ENCODE measurements around the gene RTP4. TPM values are rescaled to one million over a fixed set of nuclear protein-coding genes. Genes with fewer than 3 reads are reported as not detected.

Gene RTP4
- total and polyA plus RNA-seq, 2 donors (not counting 1 experiment from before 2014, with no cell fraction given) = 1.0 to 3.5 TPM

DNA sequence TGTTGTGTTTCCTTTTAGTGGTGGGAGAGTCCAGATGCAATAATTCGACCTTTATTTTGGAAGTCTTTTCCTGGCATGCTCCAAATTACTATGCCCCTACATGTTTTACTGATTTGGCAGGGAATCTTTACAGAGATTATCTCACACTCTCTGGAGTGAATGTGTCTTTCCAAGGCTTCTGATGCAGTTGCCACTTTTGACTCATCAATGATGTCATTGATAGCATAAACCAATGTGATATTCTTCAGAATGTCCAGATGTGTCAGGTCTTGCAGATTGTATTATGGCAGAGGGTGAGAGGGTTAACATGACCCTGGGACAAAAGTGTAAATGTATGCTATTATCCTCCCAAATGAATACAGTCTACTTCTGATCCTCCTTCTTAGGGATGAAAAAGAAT lies 9.7 kb downstream of the RTP4 start:
- Histone ChIP-seq H3K27me3 (ENCODE audit: control insufficient read depth, insufficient read depth, low read length) (no peaks in the 10 kb centered on the region), H3K9ac (ENCODE audit: insufficient read depth, low read length) (no peak overlapping the region), H3K79me2 (ENCODE audit: control insufficient read depth, insufficient read depth, low read length) (no peaks in the 10 kb centered on the region), H3K4me1 (ENCODE audit: control insufficient read depth, extremely low read depth, insufficient read depth, low read length) (no peaks in the 10 kb centered on the region), H3K4me3 (replicated peaks in 1 of 4; ENCODE audit: control extremely low read depth in 1 of 4, insufficient read depth in 1 of 4, low read depth in 3 of 4, low read length in 4 of 4) (no peak overlapping the region), H3K4me2 (ENCODE audit: extremely low read depth, insufficient read depth, low read length) (no peak overlapping the region), H4K20me1 (ENCODE audit: control insufficient read depth, extremely low read depth, insufficient read depth, low read length) (no peaks in the 10 kb centered on the region), H3K36me3 (ENCODE audit: control insufficient read depth, insufficient read depth, low read length) (no peaks in the 10 kb centered on the region), H3K9me3 (ENCODE audit: control insufficient read depth, insufficient read depth, low read depth, low read length) (no peaks in the 10 kb centered on the region), H3K27ac (ENCODE audit: insufficient read depth, low read length) (no peak overlapping the region), H2AFZ (ENCODE audit: low read length) (no peak overlapping the region)
- TF ChIP-seq, protein P1, sequence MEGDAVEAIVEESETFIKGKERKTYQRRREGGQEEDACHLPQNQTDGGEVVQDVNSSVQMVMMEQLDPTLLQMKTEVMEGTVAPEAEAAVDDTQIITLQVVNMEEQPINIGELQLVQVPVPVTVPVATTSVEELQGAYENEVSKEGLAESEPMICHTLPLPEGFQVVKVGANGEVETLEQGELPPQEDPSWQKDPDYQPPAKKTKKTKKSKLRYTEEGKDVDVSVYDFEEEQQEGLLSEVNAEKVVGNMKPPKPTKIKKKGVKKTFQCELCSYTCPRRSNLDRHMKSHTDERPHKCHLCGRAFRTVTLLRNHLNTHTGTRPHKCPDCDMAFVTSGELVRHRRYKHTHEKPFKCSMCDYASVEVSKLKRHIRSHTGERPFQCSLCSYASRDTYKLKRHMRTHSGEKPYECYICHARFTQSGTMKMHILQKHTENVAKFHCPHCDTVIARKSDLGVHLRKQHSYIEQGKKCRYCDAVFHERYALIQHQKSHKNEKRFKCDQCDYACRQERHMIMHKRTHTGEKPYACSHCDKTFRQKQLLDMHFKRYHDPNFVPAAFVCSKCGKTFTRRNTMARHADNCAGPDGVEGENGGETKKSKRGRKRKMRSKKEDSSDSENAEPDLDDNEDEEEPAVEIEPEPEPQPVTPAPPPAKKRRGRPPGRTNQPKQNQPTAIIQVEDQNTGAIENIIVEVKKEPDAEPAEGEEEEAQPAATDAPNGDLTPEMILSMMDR (conservative IDR thresholded peaks at IDR 0.05 in 1 of 2, IDR thresholded peaks at IDR 0.05 in 1 of 2; ENCODE audit: low read depth in 1 of 2, low read length in 2 of 2) = no peak
- no peak for TF ChIP-seq EZH2 (IDR thresholded peaks at IDR 0.05; ENCODE audit: low read length, missing control alignments)
- no peak for DNase-seq (ENCODE audit: low read depth in 2 of 2)

DNA sequence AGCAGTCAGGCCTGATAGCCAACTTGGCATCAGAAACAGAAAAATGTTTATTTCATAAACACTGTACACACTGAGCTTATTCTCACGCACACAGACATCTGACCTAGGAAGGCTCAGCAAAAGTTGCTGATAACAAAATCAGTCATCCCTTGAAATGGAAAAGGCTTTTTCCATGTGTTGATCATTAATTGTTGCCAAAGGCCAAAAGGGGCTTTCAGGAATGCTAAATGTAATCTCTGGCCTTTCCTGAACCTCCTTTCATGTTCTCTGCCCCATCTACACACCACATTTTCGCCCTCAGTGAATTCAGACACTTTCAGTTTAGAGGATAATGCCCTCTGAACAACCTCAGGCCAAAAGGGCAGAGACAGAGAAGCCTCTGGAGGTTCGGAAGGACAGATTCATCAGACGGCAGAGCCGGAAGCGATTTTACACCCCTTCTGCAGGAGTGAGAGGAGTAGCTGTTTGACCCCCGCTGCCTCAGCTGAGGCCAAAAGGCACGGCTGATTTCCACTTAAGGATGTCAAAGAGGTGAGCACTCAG lies 14.5 kb downstream of the RTP4 start:
- no peaks in the 10 kb centered on the region for H3K9me3 ChIP-seq (ENCODE audit: control insufficient read depth, insufficient read depth, low read depth, low read length)
- no peak overlapping the region for H3K4me3 ChIP-seq (replicated peaks in 1 of 4; ENCODE audit: control extremely low read depth in 1 of 4, insufficient read depth in 1 of 4, low read depth in 3 of 4, low read length in 4 of 4)
- peak overlapping the region; percentile 25 for H3K4me2 ChIP-seq (ENCODE audit: extremely low read depth, insufficient read depth, low read length)
- no peak overlapping the region for H3K27ac ChIP-seq (ENCODE audit: insufficient read depth, low read length)
- no peaks in the 10 kb centered on the region for H3K36me3 ChIP-seq (ENCODE audit: control insufficient read depth, insufficient read depth, low read length)
- H3K27me3 ChIP-seq (ENCODE audit: control insufficient read depth, insufficient read depth, low read length) = no peaks in the 10 kb centered on the region
- TF ChIP-seq, protein P1 (conservative IDR thresholded peaks at IDR 0.05 in 1 of 2, IDR thresholded peaks at IDR 0.05 in 1 of 2; ENCODE audit: low read depth in 1 of 2, low read length in 2 of 2) = no peak
- TF ChIP-seq EZH2 (IDR thresholded peaks at IDR 0.05; ENCODE audit: low read length, missing control alignments) = no peak
- H4K20me1 ChIP-seq (ENCODE audit: control insufficient read depth, extremely low read depth, insufficient read depth, low read length) = no peaks in the 10 kb centered on the region
- H2AFZ ChIP-seq (ENCODE audit: low read length) = no peak overlapping the region
- H3K79me2 ChIP-seq (ENCODE audit: control insufficient read depth, insufficient read depth, low read length) = no peaks in the 10 kb centered on the region
- H3K9ac ChIP-seq (ENCODE audit: insufficient read depth, low read length) = no peak overlapping the region
- no peaks in the 10 kb centered on the region for H3K4me1 ChIP-seq (ENCODE audit: control insufficient read depth, extremely low read depth, insufficient read depth, low read length)
- no peak for DNase-seq (ENCODE audit: low read depth in 2 of 2)

DNA sequence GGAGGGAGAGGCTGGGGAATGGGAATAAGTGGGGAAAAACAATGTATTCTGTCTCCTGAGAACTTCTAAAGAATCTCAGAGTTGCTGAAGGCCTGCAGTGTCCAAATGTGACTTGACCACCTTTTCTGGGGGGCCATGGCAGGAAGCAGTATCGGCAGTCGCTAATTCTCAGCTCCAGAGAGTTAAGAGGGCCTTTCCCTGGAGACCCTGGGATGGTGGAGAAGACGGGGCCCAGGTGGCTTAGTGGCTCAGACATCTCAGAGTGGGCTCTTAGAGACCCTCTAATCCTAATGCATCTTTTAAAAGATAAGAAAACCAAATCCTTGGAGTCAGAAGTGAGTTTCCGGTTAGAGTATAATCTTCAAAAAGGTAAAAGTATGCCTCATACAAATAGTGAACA lies 15.1 kb downstream of the RTP4 start:
- Histone ChIP-seq H3K4me3 (replicated peaks in 1 of 4; ENCODE audit: control extremely low read depth in 1 of 4, insufficient read depth in 1 of 4, low read depth in 3 of 4, low read length in 4 of 4) (no peak overlapping the region), H3K4me2 (ENCODE audit: extremely low read depth, insufficient read depth, low read length) (no peak overlapping the region), H4K20me1 (ENCODE audit: control insufficient read depth, extremely low read depth, insufficient read depth, low read length) (no peaks in the 10 kb centered on the region), H3K27me3 (ENCODE audit: control insufficient read depth, insufficient read depth, low read length) (no peaks in the 10 kb centered on the region), H3K79me2 (ENCODE audit: control insufficient read depth, insufficient read depth, low read length) (no peaks in the 10 kb centered on the region), H3K9me3 (ENCODE audit: control insufficient read depth, insufficient read depth, low read depth, low read length) (no peaks in the 10 kb centered on the region), H3K4me1 (ENCODE audit: control insufficient read depth, extremely low read depth, insufficient read depth, low read length) (no peaks in the 10 kb centered on the region), H3K9ac (ENCODE audit: insufficient read depth, low read length) (no peak overlapping the region), H3K27ac (ENCODE audit: insufficient read depth, low read length) (no peak overlapping the region), H3K36me3 (ENCODE audit: control insufficient read depth, insufficient read depth, low read length) (no peaks in the 10 kb centered on the region), H2AFZ (ENCODE audit: low read length) (no peak overlapping the region)
- DNase-seq (ENCODE audit: low read depth in 2 of 2) = no peak
- TF ChIP-seq EZH2 (IDR thresholded peaks at IDR 0.05; ENCODE audit: low read length, missing control alignments) = no peak
- TF ChIP-seq, protein P1 (conservative IDR thresholded peaks at IDR 0.05 in 1 of 2, IDR thresholded peaks at IDR 0.05 in 1 of 2; ENCODE audit: low read depth in 1 of 2, low read length in 2 of 2) = no peak
